ENCODE results near the gene FAM149B1. TPM values are rescaled to one million over a fixed set of nuclear protein-coding genes. Genes with fewer than 3 reads are reported as not detected.

The FAM149B1 gene
- total RNA-seq, 1 donor from 2014 or later: 31.9 TPM

GRCh38 chr10:73219384-73219783, 51.5 kb downstream of the FAM149B1 start:
- Mint-ChIP-seq H3K27me3 (ENCODE audit: low read depth) (no peaks in the 10 kb centered on the region), H3K27ac (no peak overlapping the region), H3K9me3 (peaks cover 3% of the 10 kb centered on the region), H3K4me3 (no peak overlapping the region), H3K36me3 (peaks cover 51% of the 10 kb centered on the region), H3K4me1 (peaks cover 3% of the 10 kb centered on the region)
- TF ChIP-seq CTCF (IDR thresholded peaks at IDR 0.05; ENCODE audit: unreplicated experiment): no peak
- DNase-seq (ENCODE audit: low spot score in 2 of 2, unreplicated experiment in 2 of 2): no peak

DNA sequence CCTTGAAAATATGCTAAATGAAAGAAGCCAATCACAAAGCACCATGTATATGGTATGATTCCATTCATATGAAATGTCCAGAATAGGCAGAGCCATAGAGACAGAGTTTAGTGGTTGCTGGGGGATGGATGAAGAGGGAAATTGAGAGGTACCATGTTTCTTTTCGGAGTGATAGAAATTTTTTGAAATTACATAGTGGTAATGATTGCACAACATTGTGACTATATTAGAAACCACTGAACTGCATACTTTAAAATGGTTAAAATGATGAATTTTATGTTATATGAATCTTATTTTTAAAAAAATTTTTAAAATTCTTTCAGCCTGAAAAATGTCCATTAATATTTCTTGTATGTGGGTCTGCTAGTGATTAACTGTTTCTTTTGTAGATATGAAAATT, 53.1 kb downstream of the FAM149B1 start:
- DNase-seq (ENCODE audit: low spot score in 2 of 2, unreplicated experiment in 2 of 2): no peak
- H3K4me1 Mint-ChIP-seq: peaks cover 3% of the 10 kb centered on the region
- peaks cover 44% of the 10 kb centered on the region for H3K36me3 Mint-ChIP-seq
- H3K27ac Mint-ChIP-seq: no peak overlapping the region
- no peaks in the 10 kb centered on the region for H3K27me3 Mint-ChIP-seq (ENCODE audit: low read depth)
- H3K4me3 Mint-ChIP-seq: no peak overlapping the region
- H3K9me3 Mint-ChIP-seq: peaks cover 3% of the 10 kb centered on the region
- TF ChIP-seq CTCF (IDR thresholded peaks at IDR 0.05; ENCODE audit: unreplicated experiment): no peak

- H3K27me3 Mint-ChIP-seq (ENCODE audit: low read depth): no peaks in the 10 kb centered on the region
- H3K4me1 Mint-ChIP-seq: peaks cover 3% of the 10 kb centered on the region
- DNase-seq (ENCODE audit: low spot score in 2 of 2, unreplicated experiment in 2 of 2): no peak
- peaks cover 16% of the 10 kb centered on the region for H3K36me3 Mint-ChIP-seq
- no peaks in the 10 kb centered on the region for H3K9me3 Mint-ChIP-seq
- no peak for TF ChIP-seq CTCF (IDR thresholded peaks at IDR 0.05; ENCODE audit: unreplicated experiment)
- no peak overlapping the region for H3K4me3 Mint-ChIP-seq
- H3K27ac Mint-ChIP-seq: no peak overlapping the region
These were observed 57.6 kb downstream of the FAM149B1 start for GRCh38 chr10:73225518-73225917.

DNA sequence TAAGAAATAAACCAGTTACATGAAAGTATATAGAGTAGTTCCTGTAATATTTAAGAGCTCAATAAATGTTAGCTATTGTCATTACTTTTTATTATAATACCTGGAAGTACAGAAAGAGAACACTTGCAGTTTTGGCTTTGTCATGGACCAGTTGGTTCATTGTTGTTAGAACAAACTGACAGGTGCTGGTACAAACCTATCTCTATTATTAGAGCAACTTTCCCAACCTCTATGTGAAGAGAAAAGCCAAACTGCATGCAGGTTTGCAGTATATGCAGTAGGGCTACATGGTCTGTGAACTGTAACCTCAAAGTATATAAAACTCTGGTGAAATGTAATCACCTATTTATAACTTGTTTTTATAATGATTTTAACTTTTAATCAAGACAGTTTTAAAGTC, 58.7 kb downstream of the FAM149B1 start:
- H3K9me3 Mint-ChIP-seq: no peaks in the 10 kb centered on the region
- H3K27me3 Mint-ChIP-seq (ENCODE audit: low read depth): no peaks in the 10 kb centered on the region
- no peak overlapping the region for H3K4me3 Mint-ChIP-seq
- no peak for DNase-seq (ENCODE audit: low spot score in 2 of 2, unreplicated experiment in 2 of 2)
- H3K36me3 Mint-ChIP-seq: peaks cover 18% of the 10 kb centered on the region
- H3K27ac Mint-ChIP-seq: no peak overlapping the region
- TF ChIP-seq CTCF (IDR thresholded peaks at IDR 0.05; ENCODE audit: unreplicated experiment): no peak
- no peaks in the 10 kb centered on the region for H3K4me1 Mint-ChIP-seq

- Mint-ChIP-seq H3K4me3 (no peak overlapping the region), H3K9me3 (no peaks in the 10 kb centered on the region)
- no peak for TF ChIP-seq CTCF (IDR thresholded peaks at IDR 0.05; ENCODE audit: unreplicated experiment)
These were observed 60.3 kb downstream of the FAM149B1 start for GRCh38 chr10:73228247-73228646.

GRCh38 chr10:73229567-73229966, 61.6 kb downstream of the FAM149B1 start:
- Mint-ChIP-seq H3K27me3 (ENCODE audit: low read depth) (no peaks in the 10 kb centered on the region), H3K9me3 (no peaks in the 10 kb centered on the region), H3K4me3 (no peak overlapping the region), H3K36me3 (peaks cover 12% of the 10 kb centered on the region), H3K27ac (no peak overlapping the region), H3K4me1 (no peaks in the 10 kb centered on the region)
- no peak for DNase-seq (ENCODE audit: low spot score in 2 of 2, unreplicated experiment in 2 of 2)
- no peak for TF ChIP-seq CTCF (IDR thresholded peaks at IDR 0.05; ENCODE audit: unreplicated experiment)

More at GRCh38 chr10:73228247-73228646, 60.3 kb downstream of the FAM149B1 start:
- Mint-ChIP-seq H3K36me3 (peaks cover 12% of the 10 kb centered on the region), H3K4me1 (no peaks in the 10 kb centered on the region), H3K27ac (no peak overlapping the region), H3K27me3 (ENCODE audit: low read depth) (no peaks in the 10 kb centered on the region)
- no peak for DNase-seq (ENCODE audit: low spot score in 2 of 2, unreplicated experiment in 2 of 2)
